Measurements from ENCODE around the gene SLC35F3.
A peak's percentile ranks its signal among the peaks of the same experiment; 100 is the strongest.

The SLC35F3 gene

GRCh38 chr1:234040446-234041317 lies 136.2 kb downstream of the SLC35F3 start:
- DNase-seq = no peak

GRCh38 chr1:234044079-234044478 lies 139.6 kb downstream of the SLC35F3 start:
- DNase-seq = no peak

- DNase-seq = no peak
These were observed 142.6 kb downstream of the SLC35F3 start for GRCh38 chr1:234047123-234047522.

- DNase-seq = no peak
These were observed 157.7 kb downstream of the SLC35F3 start for GRCh38 chr1:234062166-234062565.

- DNase-seq = peak; percentile 58
These were observed 161.4 kb downstream of the SLC35F3 start for GRCh38 chr1:234065794-234066447.

DNA sequence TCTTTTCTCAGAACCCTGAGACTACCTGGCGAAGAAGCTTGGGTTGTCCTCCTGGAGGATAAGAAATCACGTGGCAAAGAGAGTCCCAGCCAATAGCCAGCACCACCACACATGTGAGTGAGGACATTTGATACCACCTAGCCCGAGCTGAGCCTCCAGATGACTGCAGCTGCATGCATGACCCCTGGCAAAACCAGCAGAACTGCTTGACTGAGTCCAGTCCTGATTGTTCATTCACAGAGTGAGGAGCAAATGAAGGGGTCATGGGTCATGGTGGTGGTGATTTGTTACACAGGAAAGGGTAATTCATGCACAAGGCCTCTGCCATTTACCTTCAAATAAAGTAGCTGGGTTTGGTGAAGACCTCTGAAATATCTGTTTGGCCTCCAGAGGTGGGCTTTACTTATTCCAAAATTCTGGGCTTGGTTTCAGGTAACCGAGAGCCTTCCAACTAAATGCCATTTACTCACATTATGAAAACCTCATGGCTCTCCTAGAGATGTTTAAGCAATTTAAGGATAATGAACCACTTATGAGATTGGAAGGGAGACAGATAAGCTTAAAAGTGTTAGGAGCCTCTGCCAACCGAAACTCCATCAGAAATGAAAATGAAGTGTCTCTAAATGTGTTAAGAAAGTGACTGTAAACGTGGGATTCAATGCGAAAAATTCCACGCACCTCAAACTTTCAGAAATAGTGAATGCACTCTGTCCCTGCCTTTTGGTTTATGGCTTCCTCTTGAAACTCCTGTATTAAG lies 163.3 kb downstream of the SLC35F3 start:
- no peak for DNase-seq

GRCh38 chr1:234069760-234070159 lies 165.3 kb downstream of the SLC35F3 start:
- DNase-seq = no peak

DNA sequence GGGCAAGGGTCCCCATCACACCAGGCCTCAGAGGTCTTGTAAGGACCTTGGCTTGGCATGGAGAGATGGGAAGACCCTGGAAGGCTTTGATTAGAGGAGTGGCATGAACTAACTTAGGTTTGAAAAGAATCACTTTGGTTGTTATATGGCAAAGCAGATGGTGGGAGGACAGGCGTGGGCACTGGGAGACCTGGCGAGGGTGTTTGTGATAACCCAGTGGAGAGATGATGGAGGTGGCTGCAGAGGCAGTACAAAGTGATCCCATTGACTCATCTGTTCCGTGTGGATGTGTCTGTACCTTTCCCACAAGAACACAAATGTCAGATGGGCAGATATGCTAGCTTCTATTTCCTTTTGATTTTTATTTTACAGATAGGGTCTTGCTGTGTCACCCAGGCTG lies 168.3 kb downstream of the SLC35F3 start:
- no peak for DNase-seq

- DNase-seq = no peak
These were observed 173.7 kb downstream of the SLC35F3 start for GRCh38 chr1:234078143-234078542.

- no peak for DNase-seq
These were observed 175.4 kb downstream of the SLC35F3 start for GRCh38 chr1:234079896-234080295.

DNA sequence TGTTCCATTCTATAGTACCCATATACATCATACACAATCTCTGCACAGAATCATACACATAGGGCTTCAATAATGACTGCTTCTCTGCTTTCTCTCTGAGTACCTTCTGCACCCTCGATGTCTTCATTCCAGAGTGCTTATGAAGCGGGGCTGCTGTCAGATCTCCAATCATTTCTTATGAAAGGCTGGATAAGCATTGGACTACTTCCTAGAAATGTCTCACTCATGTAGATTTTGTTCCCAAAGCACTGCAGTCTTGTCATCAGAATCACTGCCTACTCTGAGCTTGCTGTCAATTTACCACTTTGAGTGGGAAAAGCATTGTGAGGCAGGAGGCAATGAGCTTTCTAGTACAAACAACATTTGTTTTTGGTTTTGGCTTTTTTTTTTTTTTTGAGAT lies 179.0 kb downstream of the SLC35F3 start:
- no peak for DNase-seq

DNA sequence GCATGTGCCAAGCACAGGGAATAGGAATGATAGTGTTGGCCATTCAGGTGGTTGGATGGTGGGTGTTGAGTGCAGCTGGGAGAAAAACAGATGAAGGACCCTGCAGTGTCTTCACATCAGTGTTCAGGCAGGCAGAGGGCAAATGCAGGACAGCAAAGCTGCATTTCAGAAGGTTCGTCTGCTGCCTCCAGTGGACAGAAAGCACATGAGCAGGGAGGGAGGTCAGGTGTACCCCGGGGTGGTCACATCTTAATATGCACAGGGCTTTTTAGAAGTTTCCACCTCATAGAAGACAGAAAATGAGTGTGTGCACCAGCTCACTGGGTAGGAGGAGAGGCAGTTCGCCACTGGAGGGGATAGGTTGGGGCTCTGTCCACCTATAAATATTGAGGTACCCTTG lies 184.9 kb downstream of the SLC35F3 start:
- no peak for DNase-seq

DNA sequence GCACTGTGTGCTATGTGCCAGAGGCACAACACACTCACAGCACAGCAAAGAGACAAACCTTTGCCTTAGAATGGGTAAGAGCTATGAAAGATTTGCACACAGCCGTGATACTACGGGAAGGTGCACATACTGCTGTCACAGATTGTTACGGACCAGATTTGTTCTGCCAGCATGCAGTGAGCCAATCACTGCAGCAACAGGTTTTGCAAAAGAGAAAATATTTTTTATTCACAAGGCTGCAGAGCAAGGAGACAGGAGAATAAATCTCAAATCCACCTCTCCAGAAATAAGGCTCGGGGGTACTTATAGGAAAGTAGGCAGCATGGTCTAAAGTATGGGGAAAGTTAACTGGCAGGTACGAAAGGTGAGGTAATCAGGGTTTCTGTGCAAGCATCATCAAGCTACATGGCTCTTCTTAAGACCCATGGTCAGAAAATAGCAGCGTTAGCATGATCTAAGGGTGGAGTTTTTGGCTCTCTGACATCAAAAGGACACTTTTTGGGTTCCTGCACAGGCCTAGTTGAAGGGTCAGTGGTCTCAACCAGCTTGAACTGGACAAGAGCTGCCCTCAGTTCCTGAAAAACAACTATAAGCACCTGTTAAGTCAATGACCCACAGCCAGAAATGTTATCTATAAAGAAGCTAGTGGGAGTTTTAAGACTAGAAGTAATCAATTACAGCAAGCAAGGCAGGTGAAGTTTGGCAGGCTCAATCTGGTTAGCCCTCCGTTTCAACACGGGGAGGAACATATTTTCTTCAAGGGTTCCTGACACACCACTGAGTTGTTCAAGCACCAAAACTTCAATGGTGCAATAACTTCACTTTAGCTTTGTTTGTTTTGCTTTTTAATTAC lies 186.0 kb downstream of the SLC35F3 start:
- no peak for DNase-seq

DNA sequence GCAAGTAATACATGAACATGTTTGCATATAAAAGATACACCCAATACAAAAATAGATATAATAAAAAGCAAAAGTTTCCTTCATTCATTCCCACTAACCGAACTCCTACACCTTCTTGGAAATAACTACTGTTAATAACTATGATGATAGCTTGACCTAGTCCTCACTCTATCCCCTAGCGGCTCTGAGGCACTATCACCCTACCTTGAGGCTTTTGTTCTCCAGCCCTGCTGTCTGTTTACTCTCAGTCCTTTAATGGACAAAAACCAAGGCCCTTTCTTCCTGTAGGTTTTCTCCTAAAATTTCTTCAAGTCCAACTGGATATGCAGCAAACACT lies 186.6 kb downstream of the SLC35F3 start:
- DNase-seq = no peak

DNA sequence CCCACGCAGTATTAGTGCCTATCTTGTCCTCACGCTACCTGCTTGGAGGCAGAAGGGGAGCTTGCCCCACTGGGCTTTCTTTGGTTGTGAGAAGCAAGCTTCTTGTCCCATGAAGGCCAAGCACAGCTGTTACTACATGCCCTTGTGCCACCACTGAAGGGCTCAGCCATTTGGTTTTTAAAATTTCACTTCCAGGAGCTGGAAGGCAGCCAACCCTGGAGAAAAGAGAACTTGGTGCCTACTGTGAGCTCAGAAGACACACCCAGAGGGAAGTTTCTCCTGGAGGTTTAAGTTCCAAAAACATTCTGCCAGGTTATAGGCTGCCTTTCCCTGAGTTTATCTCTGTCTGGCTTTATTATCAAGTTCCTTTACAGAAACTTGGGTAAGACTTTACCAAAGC lies 187.4 kb downstream of the SLC35F3 start:
- DNase-seq = no peak

DNA sequence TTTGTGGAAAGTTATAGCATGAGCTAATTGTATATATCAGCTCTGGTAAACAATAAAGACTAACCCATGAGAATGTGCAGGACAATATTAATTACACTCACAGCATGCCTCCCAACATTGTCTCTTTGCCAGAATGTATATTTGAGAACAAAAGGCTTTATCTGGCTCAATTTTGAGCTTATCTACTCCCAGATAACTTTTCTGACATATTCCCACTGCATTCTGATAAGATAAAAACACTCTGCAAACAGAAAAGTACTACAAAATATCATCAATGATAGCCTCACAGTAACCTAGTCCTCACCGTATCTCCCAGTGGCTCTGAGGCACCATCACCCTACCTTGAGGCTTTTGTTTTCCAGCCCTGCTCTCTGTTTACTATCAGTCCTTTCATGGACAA lies 188.6 kb downstream of the SLC35F3 start:
- DNase-seq = no peak

DNA sequence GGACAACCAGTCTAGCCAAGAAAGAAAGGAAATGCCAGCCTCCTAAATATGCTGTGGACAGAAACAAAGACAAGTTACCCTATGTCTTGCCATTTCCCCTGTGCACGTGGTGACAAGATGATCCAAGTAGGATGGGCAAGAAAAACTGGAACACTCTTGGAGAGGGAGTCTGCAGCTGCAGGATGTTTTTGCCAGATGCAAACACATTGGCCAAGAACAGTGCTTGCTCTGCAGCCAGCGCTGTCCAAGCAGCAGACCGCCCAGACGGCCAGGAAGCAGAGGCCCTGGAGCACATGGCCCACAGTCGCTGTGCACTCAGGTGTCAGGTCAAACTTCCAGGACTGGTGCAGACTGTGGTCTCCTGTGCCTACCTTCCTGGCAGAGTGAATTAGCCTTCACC lies 189.3 kb downstream of the SLC35F3 start:
- DNase-seq = no peak

DNA sequence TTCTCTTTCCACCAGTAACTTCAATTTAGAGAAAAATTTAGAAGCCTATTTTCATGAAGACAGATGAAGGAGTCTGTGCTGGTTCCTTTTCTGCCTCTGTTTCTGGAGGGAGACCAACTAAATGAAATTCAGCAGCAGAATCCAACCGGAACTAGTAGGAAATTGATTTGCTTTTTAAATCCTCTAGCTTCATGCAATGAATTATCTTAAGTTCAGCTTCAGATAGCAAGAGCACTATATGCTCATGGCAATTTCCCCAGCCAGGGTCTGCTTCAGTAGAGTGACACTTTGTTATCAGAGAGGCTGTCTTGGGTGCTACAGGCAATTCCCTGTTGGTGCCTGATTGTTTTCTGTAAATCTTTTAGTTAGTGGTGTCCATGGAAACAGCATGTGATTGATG lies 189.7 kb downstream of the SLC35F3 start:
- DNase-seq = no peak

- DNase-seq = no peak
These were observed 191.8 kb downstream of the SLC35F3 start for GRCh38 chr1:234096161-234096770.

- DNase-seq = no peak
These were observed 198.1 kb downstream of the SLC35F3 start for GRCh38 chr1:234102583-234102982.

- DNase-seq = no peak
These were observed 198.7 kb downstream of the SLC35F3 start for GRCh38 chr1:234103198-234103597.

DNA sequence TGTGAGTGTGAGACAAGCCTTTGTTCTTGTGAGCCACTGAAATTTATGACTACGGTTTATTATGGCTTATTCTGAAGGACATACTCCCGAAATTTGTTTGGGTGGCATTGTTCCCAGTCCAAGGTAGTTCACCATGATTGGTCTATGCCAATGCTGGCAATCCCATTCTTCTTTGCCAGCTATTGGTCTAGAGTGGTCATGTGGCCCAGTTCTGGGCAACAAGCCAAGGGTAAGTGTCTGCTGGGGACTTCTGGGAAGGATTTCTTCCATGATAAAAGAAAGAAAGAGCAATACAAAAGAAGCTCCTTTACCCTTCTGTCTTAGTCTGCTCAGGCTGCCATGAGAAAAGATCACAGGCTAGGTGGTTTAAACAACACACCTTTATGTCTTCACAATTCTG lies 201.6 kb downstream of the SLC35F3 start:
- DNase-seq = no peak

Data from fibroblast of skin of scalp (primary cell).